ENCODE results near the gene JMJD1C. TPM values are rescaled to one million over a fixed set of nuclear protein-coding genes. Genes with fewer than 3 reads are reported as not detected.

Gene JMJD1C
- total RNA-seq, 1 experiment from 2014 or later: 180 TPM

- TF ChIP-seq NFE2L1 (CRISPR knock-in tag; IDR thresholded peaks at IDR 0.05) (no peak), IRF2 (CRISPR knock-in tag; IDR thresholded peaks at IDR 0.05; ENCODE audit: borderline replicate concordance, low read depth) (no peak), CDX4 (CRISPR knock-in tag; IDR thresholded peaks at IDR 0.05; ENCODE audit: borderline replicate concordance) (no peak), ZNF423 (CRISPR knock-in tag; IDR thresholded peaks at IDR 0.05) (no peak), MYBL2 (CRISPR knock-in tag; IDR thresholded peaks at IDR 0.05) (no peak), CBFB (CRISPR knock-in tag; IDR thresholded peaks at IDR 0.05; ENCODE audit: low read depth) (no peak), TCF7 (CRISPR knock-in tag; IDR thresholded peaks at IDR 0.05; ENCODE audit: low read depth) (no peak), EMX1 (CRISPR knock-in tag; IDR thresholded peaks at IDR 0.05) (no peak), ESRRA (CRISPR knock-in tag; IDR thresholded peaks at IDR 0.05; ENCODE audit: borderline replicate concordance) (no peak), ZMAT4 (CRISPR knock-in tag; IDR thresholded peaks at IDR 0.05) (no peak), GTF2I (CRISPR knock-in tag; conservative IDR thresholded peaks at IDR 0.05) (no peak), ZNF281 (CRISPR knock-in tag; IDR thresholded peaks at IDR 0.05) (no peak), KAT7 (CRISPR knock-in tag; IDR thresholded peaks at IDR 0.05; ENCODE audit: borderline replicate concordance) (no peak), NFYB (CRISPR knock-in tag; conservative IDR thresholded peaks at IDR 0.05; ENCODE audit: low read depth) (no peak), HMGXB4 (CRISPR knock-in tag; IDR thresholded peaks at IDR 0.05) (no peak)
- H3K4me1 Mint-ChIP-seq: no peaks in the 10 kb centered on the region
- DNase-seq (ENCODE audit: low spot score): no peak
- no peak overlapping the region for H3K4me3 Mint-ChIP-seq
- ChIA-PET POLR2A (no interaction called here), CTCF (no interaction called here)
- H3K27ac Mint-ChIP-seq: no peak overlapping the region
- ATAC-seq: no peak
- no peaks in the 10 kb centered on the region for H3K36me3 Mint-ChIP-seq
- no peaks in the 10 kb centered on the region for H3K27me3 Mint-ChIP-seq (ENCODE audit: low read depth)
- H3K9me3 Mint-ChIP-seq: no peaks in the 10 kb centered on the region
Observed at GRCh38 chr10:63352976-63353375, 112.8 kb downstream of the JMJD1C start.

GRCh38 chr10:63348245-63348850 lies 117.4 kb downstream of the JMJD1C start:
- CTCF ChIA-PET: no interaction called here
- no peak overlapping the region for H3K4me3 Mint-ChIP-seq
- H3K9me3 Mint-ChIP-seq: no peaks in the 10 kb centered on the region
- no peaks in the 10 kb centered on the region for H3K4me1 Mint-ChIP-seq
- ATAC-seq: no peak
- DNase-seq (ENCODE audit: low spot score): no peak
- POLR2A ChIA-PET: interaction anchor here (0.6 kb wide), 1 partner anchor 177 kb away, joined by 3 read pairs; no protein-coding TSS in a partner anchor
- H3K27me3 Mint-ChIP-seq (ENCODE audit: low read depth): no peaks in the 10 kb centered on the region
- no peak overlapping the region for H3K27ac Mint-ChIP-seq
- H3K36me3 Mint-ChIP-seq: no peaks in the 10 kb centered on the region
- TF ChIP-seq FOXJ3 (CRISPR knock-in tag; IDR thresholded peaks at IDR 0.05; ENCODE audit: borderline replicate concordance) (no peak), E2F1 (CRISPR knock-in tag; IDR thresholded peaks at IDR 0.05) (no peak), CDX4 (CRISPR knock-in tag; IDR thresholded peaks at IDR 0.05; ENCODE audit: borderline replicate concordance) (no peak), ZNF317 (CRISPR knock-in tag; IDR thresholded peaks at IDR 0.05; ENCODE audit: borderline replicate concordance, low read depth) (no peak), TEAD1 (CRISPR knock-in tag; IDR thresholded peaks at IDR 0.05) (no peak), TEAD4 (CRISPR knock-in tag; IDR thresholded peaks at IDR 0.05) (no peak), IRF2 (CRISPR knock-in tag; IDR thresholded peaks at IDR 0.05; ENCODE audit: borderline replicate concordance, low read depth) (no peak), RELA (CRISPR knock-in tag; IDR thresholded peaks at IDR 0.05; ENCODE audit: borderline replicate concordance) (no peak), TCF7 (CRISPR knock-in tag; IDR thresholded peaks at IDR 0.05; ENCODE audit: low read depth) (no peak), ZNF423 (CRISPR knock-in tag; IDR thresholded peaks at IDR 0.05) (no peak), ELF4 (CRISPR knock-in tag; IDR thresholded peaks at IDR 0.05; ENCODE audit: low read depth) (no peak), USF1 (CRISPR knock-in tag; IDR thresholded peaks at IDR 0.05) (no peak), PRRX2 (CRISPR knock-in tag; IDR thresholded peaks at IDR 0.05) (no peak), ATF2 (CRISPR knock-in tag; IDR thresholded peaks at IDR 0.05; ENCODE audit: borderline replicate concordance, low read depth) (no peak), SOX15 (CRISPR knock-in tag; IDR thresholded peaks at IDR 0.05) (no peak)
